Panc1 (cell line): ENCODE measurements around the gene KRT84. TPM values are rescaled to one million over a fixed set of nuclear protein-coding genes. Genes with fewer than 3 reads are reported as not detected.

Source experiments
- ATAC-seq: fragments of 200-7000 bp; cut with Tn5 transposase; 2 replicates; pipeline ENCODE4 v1.9.1; 2020; ENCODE audit warnings: mild to moderate bottlenecking, moderate library complexity
- BruUV-seq: library from RNA; stranded (reverse); fragments of 400-500 nt; replicated peaks from 2 replicates; lab custom pipeline; 2021; lab: Mats Ljungman, UMichigan
- CTCF ChIA-PET: fragments of 300-600 bp; sonication (Branson Sonifier 250); formaldehyde crosslinking; loops from one replicate; lab custom pipeline; 2022; ENCODE audit warnings: antibody characterized with exemption; lab: Charles Lee
- POLR2A ChIA-PET: fragments of 300-600 bp; sonication (Branson Sonifier 250); formaldehyde crosslinking; loops from one replicate; lab custom pipeline; 2022; ENCODE audit warnings: antibody characterized with exemption; lab: Charles Lee
- DNase-seq: peaks from one replicate; pipeline ENCODE4 v3.0.0-alpha.2; 2010; ENCODE audit warnings: low read depth, low spot score
- H3K27ac ChIP-seq: 2 replicates; pipeline ENCODE4 v1.5.1; 2011; ENCODE audit warnings: mild to moderate bottlenecking, low read length, inconsistent platforms
- H3K27me3 ChIP-seq: fragments of 200-500 bp; sonication (Bioruptor generic); 2 replicates; pipeline ENCODE4 v1.6.0; 2014; ENCODE audit warnings: low read length, inconsistent platforms; ENCODE audit not compliant: control insufficient read depth, insufficient read depth
- H3K36me3 ChIP-seq: fragments of 200-500 bp; sonication (Bioruptor generic); 2 replicates; pipeline ENCODE4 v1.5.1; 2014; ENCODE audit warnings: inconsistent platforms, mild to moderate bottlenecking, low read length, moderate library complexity; ENCODE audit not compliant: control insufficient read depth, insufficient read depth
- H3K4me1 ChIP-seq: 2 replicates; pipeline ENCODE4 v1.5.1; 2011; ENCODE audit warnings: inconsistent platforms, mild to moderate bottlenecking, low read length, moderate library complexity; ENCODE audit not compliant: control insufficient read depth, insufficient read depth
- H3K4me3 ChIP-seq, 2 experiments: 2 replicates each; pipeline ENCODE4 v1.5.1; 2011 to 2012; ENCODE audit warnings: low read depth in 2 of 2, low read length in 2 of 2, mild to moderate bottlenecking in 2 of 2, inconsistent platforms in 1 of 2, moderate library complexity in 1 of 2
- H3K9me3 ChIP-seq: fragments of 200-500 bp; sonication (Bioruptor generic); 2 replicates; pipeline ENCODE4 v1.5.1; 2014; ENCODE audit warnings: low read depth, mild to moderate bottlenecking, inconsistent platforms, low read length, moderate library complexity; ENCODE audit not compliant: control insufficient read depth, insufficient read depth
- CTCF ChIP-seq: fragments of 450-650 bp; IDR thresholded peaks from 2 replicates; pipeline ENCODE4 v1.5.1; 2017; ENCODE audit warnings: mild to moderate bottlenecking
- POLR2AphosphoS5 ChIP-seq: IDR thresholded peaks from 2 replicates; pipeline ENCODE4 v1.6.1; 2012; ENCODE audit warnings: mild to moderate bottlenecking, low read depth, low read length, moderate library complexity
- SIN3A ChIP-seq: IDR thresholded peaks from 2 replicates; pipeline ENCODE4 v1.6.1; 2012; ENCODE audit warnings: low read depth, mild to moderate bottlenecking, low read length, moderate library complexity, borderline replicate concordance; ENCODE audit not compliant: insufficient read depth
- TCF7L2 ChIP-seq: IDR thresholded peaks from 2 replicates; pipeline ENCODE4 v1.6.1; 2011; ENCODE audit warnings: mild to moderate bottlenecking, low read depth, low read length, inconsistent platforms
- in situ Hi-C: cut with HindIII; loops from 2 replicates; pipeline ENCODE4 v1.10.0; 2016; ENCODE audit warnings: low sequenced_read_pairs, low pct_unique_long_range_greater_than_20kb
- intact Hi-C: fragments of 100-400 bp; cut with micrococcal nuclease; formaldehyde crosslinking; loops from one replicate; pipeline ENCODE4 v1.10.0; 2022; ENCODE audit not compliant: unreplicated experiment
- total RNA-seq: library from RNA; stranded (reverse); gene quantifications from one replicate; pipeline ENCODE4 v1.2.1, GENCODE V29; 2021; ENCODE audit not compliant: unreplicated experiment
- TF ChIP-seq, protein P1 (sequence below), 2 experiments: IDR thresholded peaks; 2 replicates each; pipeline ENCODE4 v1.6.1; 2011 to 2012; ENCODE audit warnings: low read depth in 2 of 2, control low read depth in 1 of 2, low read length in 1 of 2, mild to moderate bottlenecking in 1 of 2, moderate library complexity in 1 of 2; ENCODE audit not compliant: insufficient read depth in 1 of 2

Gene KRT84
- total RNA-seq, 1 experiment from 2014 or later = not detected

GRCh38 chr12:52332381-52332780 lies 53.1 kb downstream of the KRT84 start:
- CTCF ChIA-PET = interaction anchor here (1.1 kb wide), 1 partner anchor 10 kb away, joined by 3 read pairs; no protein-coding TSS in a partner anchor
- BruUV-seq = no TSS peak
- POLR2A ChIA-PET = interaction anchor here (0.7 kb wide), 1 partner anchor 444 kb away, joined by 11 read pairs; no protein-coding TSS in a partner anchor

GRCh38 chr12:52331833-52332232 lies 53.6 kb downstream of the KRT84 start:
- ChIA-PET CTCF (no interaction called here), POLR2A (no interaction called here)
- DNase-seq (no peak), ATAC-seq (no peak)
- Histone ChIP-seq H3K27ac (no peak overlapping the region), H3K36me3 (no peaks in the 10 kb centered on the region), H3K4me3 (no peak overlapping the region), H3K9me3 (no peaks in the 10 kb centered on the region), H3K27me3 (no peaks in the 10 kb centered on the region), H3K4me1 (peaks cover 6% of the 10 kb centered on the region)
- in situ Hi-C loops (no loop called here), intact Hi-C loops (no loop called here)
- BruUV-seq = no TSS peak
- TF ChIP-seq TCF7L2 (no peak), POLR2AphosphoS5 (no peak), CTCF (no peak), SIN3A (no peak)
- TF ChIP-seq, protein P1, sequence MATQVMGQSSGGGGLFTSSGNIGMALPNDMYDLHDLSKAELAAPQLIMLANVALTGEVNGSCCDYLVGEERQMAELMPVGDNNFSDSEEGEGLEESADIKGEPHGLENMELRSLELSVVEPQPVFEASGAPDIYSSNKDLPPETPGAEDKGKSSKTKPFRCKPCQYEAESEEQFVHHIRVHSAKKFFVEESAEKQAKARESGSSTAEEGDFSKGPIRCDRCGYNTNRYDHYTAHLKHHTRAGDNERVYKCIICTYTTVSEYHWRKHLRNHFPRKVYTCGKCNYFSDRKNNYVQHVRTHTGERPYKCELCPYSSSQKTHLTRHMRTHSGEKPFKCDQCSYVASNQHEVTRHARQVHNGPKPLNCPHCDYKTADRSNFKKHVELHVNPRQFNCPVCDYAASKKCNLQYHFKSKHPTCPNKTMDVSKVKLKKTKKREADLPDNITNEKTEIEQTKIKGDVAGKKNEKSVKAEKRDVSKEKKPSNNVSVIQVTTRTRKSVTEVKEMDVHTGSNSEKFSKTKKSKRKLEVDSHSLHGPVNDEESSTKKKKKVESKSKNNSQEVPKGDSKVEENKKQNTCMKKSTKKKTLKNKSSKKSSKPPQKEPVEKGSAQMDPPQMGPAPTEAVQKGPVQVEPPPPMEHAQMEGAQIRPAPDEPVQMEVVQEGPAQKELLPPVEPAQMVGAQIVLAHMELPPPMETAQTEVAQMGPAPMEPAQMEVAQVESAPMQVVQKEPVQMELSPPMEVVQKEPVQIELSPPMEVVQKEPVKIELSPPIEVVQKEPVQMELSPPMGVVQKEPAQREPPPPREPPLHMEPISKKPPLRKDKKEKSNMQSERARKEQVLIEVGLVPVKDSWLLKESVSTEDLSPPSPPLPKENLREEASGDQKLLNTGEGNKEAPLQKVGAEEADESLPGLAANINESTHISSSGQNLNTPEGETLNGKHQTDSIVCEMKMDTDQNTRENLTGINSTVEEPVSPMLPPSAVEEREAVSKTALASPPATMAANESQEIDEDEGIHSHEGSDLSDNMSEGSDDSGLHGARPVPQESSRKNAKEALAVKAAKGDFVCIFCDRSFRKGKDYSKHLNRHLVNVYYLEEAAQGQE (IDR thresholded peaks at IDR 0.05; ENCODE audit: insufficient read depth in 1 of 2, low read depth in 2 of 2, low read length in 1 of 2) = no peak

More at GRCh38 chr12:52332381-52332780, 53.1 kb downstream of the KRT84 start:
- Histone ChIP-seq H3K9me3 (no peaks in the 10 kb centered on the region), H3K27me3 (no peaks in the 10 kb centered on the region), H3K4me1 (peaks cover under 1% of the 10 kb centered on the region; the same call in 1 of the 2 replicates), H3K27ac (no peak overlapping the region), H3K4me3 (no peak overlapping the region), H3K36me3 (no peaks in the 10 kb centered on the region)
- intact Hi-C loops = no loop called here
- in situ Hi-C loops = no loop called here
- no peak for DNase-seq
- TF ChIP-seq TCF7L2 (no peak), SIN3A (no peak), POLR2AphosphoS5 (no peak), CTCF (no peak)
- TF ChIP-seq, protein P1 (IDR thresholded peaks at IDR 0.05; ENCODE audit: insufficient read depth in 1 of 2, low read depth in 2 of 2, low read length in 1 of 2) = no peak
- ATAC-seq = no peak
